Posterior cingulate gyrus (tissue), 11 donors: ENCODE measurements around the gene ROPN1L.

Experiments used
- DNase-seq, 10 donors: peaks; one replicate each; pipeline versions ENCODE4 v3.0.0 to v3.0.0-alpha.2; 2020 to 2021; ENCODE audit warnings: mixed read lengths in 3 of 10
- intact Hi-C: fragments of 100-400 bp; cut with DNase I; formaldehyde crosslinking; loops from one replicate; pipeline ENCODE4 v1.15.1; 2023

Gene ROPN1L

GRCh38 chr5:10455277-10455670, 13.6 kb downstream of the ROPN1L start:
- intact Hi-C loops: loop anchor here (5.0 kb wide), 1 partner anchor 77 kb away; no protein-coding TSS in a partner anchor
- DNase-seq: no peak

- intact Hi-C loops: loop anchor here (5.0 kb wide), 1 partner anchor 75 kb away; no protein-coding TSS in a partner anchor
These were observed 15.1 kb downstream of the ROPN1L start for GRCh38 chr5:10456583-10457420.

GRCh38 chr5:10457682-10458574, 16.2 kb downstream of the ROPN1L start:
- intact Hi-C loops: loop anchor here (5.0 kb wide), 1 partner anchor 74 kb away; no protein-coding TSS in a partner anchor
- DNase-seq: peak in 5 of 10 donors; percentile 18 to 90 (median 83)

More at GRCh38 chr5:10456583-10457420, 15.1 kb downstream of the ROPN1L start:
- DNase-seq: peak in 5 of 10 donors; percentile 45 to 89 (median 60)

- peak in 2 of 10 donors; percentile 35 to 55 for DNase-seq
- intact Hi-C loops: loop anchor here (5.0 kb wide), 1 partner anchor 73 kb away; no protein-coding TSS in a partner anchor
These were observed 17.7 kb downstream of the ROPN1L start for GRCh38 chr5:10459080-10460055.

- DNase-seq: peak in 8 of 10 donors; percentile 42 to 91 (median 60)
- intact Hi-C loops: no loop called here
These were observed 18.7 kb downstream of the ROPN1L start for GRCh38 chr5:10460252-10460906.

GRCh38 chr5:10461041-10461440, 19.4 kb downstream of the ROPN1L start:
- intact Hi-C loops: no loop called here

GRCh38 chr5:10461904-10462555, 20.4 kb downstream of the ROPN1L start:
- DNase-seq: peak in 2 of 10 donors; percentile 18 to 49
- intact Hi-C loops: no loop called here

More at GRCh38 chr5:10461041-10461440, 19.4 kb downstream of the ROPN1L start:
- peak in 3 of 10 donors; percentile 31 to 70 (median 48) for DNase-seq

- intact Hi-C loops: no loop called here
- DNase-seq: peak in 3 of 10 donors; percentile 37 to 65 (median 44)
These were observed 21.9 kb downstream of the ROPN1L start for GRCh38 chr5:10463566-10463965.

GRCh38 chr5:10464173-10464572, 22.5 kb downstream of the ROPN1L start:
- DNase-seq: peak in 3 of 10 donors; percentile 44 to 62 (median 52)
- intact Hi-C loops: no loop called here

GRCh38 chr5:10465726-10466125, 24.0 kb downstream of the ROPN1L start:
- intact Hi-C loops: no loop called here

GRCh38 chr5:10466446-10467073, 24.9 kb downstream of the ROPN1L start:
- intact Hi-C loops: no loop called here
- peak in 3 of 10 donors; percentile 43 to 66 (median 58) for DNase-seq

More at GRCh38 chr5:10465726-10466125, 24.0 kb downstream of the ROPN1L start:
- peak in 3 of 10 donors; percentile 26 to 72 (median 66) for DNase-seq

GRCh38 chr5:10467281-10468198, 25.9 kb downstream of the ROPN1L start:
- intact Hi-C loops: no loop called here
- DNase-seq: peak in 3 of 10 donors; percentile 12 to 47 (median 40)

GRCh38 chr5:10468256-10468655, 26.6 kb downstream of the ROPN1L start:
- intact Hi-C loops: no loop called here

GRCh38 chr5:10469253-10470050, 27.8 kb downstream of the ROPN1L start:
- peak in 2 of 10 donors; percentile 15 to 16 for DNase-seq
- intact Hi-C loops: no loop called here

More at GRCh38 chr5:10468256-10468655, 26.6 kb downstream of the ROPN1L start:
- DNase-seq: no peak

GRCh38 chr5:10470669-10471068, 29.0 kb downstream of the ROPN1L start:
- intact Hi-C loops: no loop called here
- peak in 1 of 10 donors; percentile 37 for DNase-seq

- no peak for DNase-seq
- intact Hi-C loops: no loop called here
These were observed 30.0 kb downstream of the ROPN1L start for GRCh38 chr5:10471677-10472076.
